Upper lobe of left lung (tissue), 6 donors: ENCODE data around the gene RNF41. TPM values are rescaled to one million over a fixed set of nuclear protein-coding genes. Genes with fewer than 3 reads are reported as not detected.

Experiments used
- ATAC-seq, 2 donors: fragments of 200-7000 bp; cut with Tn5 transposase; one replicate each; pipeline ENCODE4 v1.9.1; 2022; ENCODE audit warnings: mild to moderate bottlenecking in 2 of 2, moderate library complexity in 2 of 2; ENCODE audit not compliant: low FRiP score in 2 of 2
- DNase-seq, 2 donors: peaks; one replicate each; pipeline ENCODE4 v3.0.0-alpha.2; 2019 to 2020
- H3K27ac ChIP-seq, 4 donors: fragments of 200-600 bp; sonication (generic); one replicate each; pipeline ENCODE4 v1.5.1; 2016 to 2019
- H3K27me3 ChIP-seq, 4 donors: fragments of 200-600 bp; sonication (generic); one replicate each; pipeline ENCODE4 v1.5.1; 2017 to 2019
- H3K36me3 ChIP-seq, 4 donors: fragments of 200-600 bp; sonication (generic); one replicate each; pipeline ENCODE4 v1.5.1; 2016 to 2019
- H3K4me1 ChIP-seq, 4 donors: fragments of 200-600 bp; sonication (generic); one replicate each; pipeline ENCODE4 v1.5.1; 2018 to 2019
- H3K4me3 ChIP-seq, 4 donors: fragments of 200-600 bp; sonication (generic); one replicate each; pipeline ENCODE4 v1.5.1; 2017 to 2019; ENCODE audit warnings: mild to moderate bottlenecking in 2 of 4, moderate library complexity in 1 of 4
- H3K9me3 ChIP-seq, 4 donors: fragments of 200-600 bp; sonication (generic); one replicate each; pipeline ENCODE4 v1.5.1; 2018 to 2019
- EP300 ChIP-seq, 4 donors: sonication (generic); formaldehyde crosslinking; IDR thresholded peaks; one replicate each; pipeline ENCODE4 v1.5.1; 2017; ENCODE audit warnings: antibody characterized with exemption in 4 of 4, control low read depth in 2 of 4
- POLR2A ChIP-seq, 4 donors: fragments of 450-650 bp; IDR thresholded peaks; one replicate each; pipeline ENCODE4 v1.5.1; 2016 to 2017; ENCODE audit warnings: antibody characterized with exemption in 4 of 4, mild to moderate bottlenecking in 2 of 4
- POLR2AphosphoS5 ChIP-seq, 2 donors: sonication (generic); formaldehyde crosslinking; IDR thresholded peaks; one replicate each; pipeline ENCODE4 v1.5.1; 2017; ENCODE audit warnings: antibody characterized with exemption in 2 of 2
- WGBS, 2 donors: methylation state at CpG; one replicate each; pipeline ENCODE4 v1.1.5; 2017 to 2018; 5-methylcytosine and 5-hydroxymethylcytosine counted together
- total RNA-seq, 6 donors: library from RNA; depleted of rRNA in 4 of 6; stranded (reverse); fragments of >200 nt in 4 of 6; gene quantifications; one replicate each; pipeline versions ENCODE4 v1.1.0 to v1.2.1, GENCODE V29; 2016 to 2021
- TF ChIP-seq, protein P1 (sequence below), 6 experiments: fragments of 450-650 bp in 4 of 6; fragments of 200-600 bp in 2 of 6; sonication (generic) in 2 of 6; IDR thresholded peaks; one replicate each; pipeline ENCODE4 v1.5.1; 2016 to 2019; ENCODE audit warnings: antibody characterized with exemption in 6 of 6
- donor health status: DM: no; HTN: no; CAD: no; lungs with moderate emphysema.
- donor health status: DM: no; HTN: yes; CAD: no; lungs with severe emphysema.

RNF41 gene
- total RNA-seq, 6 donors from 2014 or later: 38.8 to 94.3 (median 62.1) TPM

DNA sequence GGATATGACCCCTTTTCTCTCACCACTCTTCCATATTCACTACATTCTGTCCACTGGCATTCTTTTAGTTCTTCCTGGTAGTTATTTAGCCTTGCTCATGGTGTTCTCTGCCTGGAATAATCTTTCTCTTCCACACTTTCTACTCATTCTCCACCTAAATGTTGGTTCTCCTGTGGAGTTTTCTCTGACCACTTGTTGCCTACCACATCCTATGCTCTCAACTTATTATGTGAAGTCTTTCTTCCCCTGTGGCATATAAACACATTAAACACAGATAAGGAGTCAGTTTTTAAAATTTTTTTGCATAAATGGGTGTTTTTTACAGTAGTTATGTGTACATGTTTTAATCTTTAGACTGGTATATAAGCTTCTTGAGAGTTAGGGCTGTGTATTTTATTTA lies 29.1 kb downstream of the RNF41 start:
- Histone ChIP-seq H3K36me3 (no peaks in the 10 kb centered on the region), H3K9me3 (no peaks in the 10 kb centered on the region), H3K27me3 (no peaks in the 10 kb centered on the region), H3K4me3 (no peak overlapping the region), H3K4me1 (peaks cover 12 to 22% (median 19%) of the 10 kb centered on the region in 4 donors), H3K27ac (no peak overlapping the region)
- TF ChIP-seq, protein P1, sequence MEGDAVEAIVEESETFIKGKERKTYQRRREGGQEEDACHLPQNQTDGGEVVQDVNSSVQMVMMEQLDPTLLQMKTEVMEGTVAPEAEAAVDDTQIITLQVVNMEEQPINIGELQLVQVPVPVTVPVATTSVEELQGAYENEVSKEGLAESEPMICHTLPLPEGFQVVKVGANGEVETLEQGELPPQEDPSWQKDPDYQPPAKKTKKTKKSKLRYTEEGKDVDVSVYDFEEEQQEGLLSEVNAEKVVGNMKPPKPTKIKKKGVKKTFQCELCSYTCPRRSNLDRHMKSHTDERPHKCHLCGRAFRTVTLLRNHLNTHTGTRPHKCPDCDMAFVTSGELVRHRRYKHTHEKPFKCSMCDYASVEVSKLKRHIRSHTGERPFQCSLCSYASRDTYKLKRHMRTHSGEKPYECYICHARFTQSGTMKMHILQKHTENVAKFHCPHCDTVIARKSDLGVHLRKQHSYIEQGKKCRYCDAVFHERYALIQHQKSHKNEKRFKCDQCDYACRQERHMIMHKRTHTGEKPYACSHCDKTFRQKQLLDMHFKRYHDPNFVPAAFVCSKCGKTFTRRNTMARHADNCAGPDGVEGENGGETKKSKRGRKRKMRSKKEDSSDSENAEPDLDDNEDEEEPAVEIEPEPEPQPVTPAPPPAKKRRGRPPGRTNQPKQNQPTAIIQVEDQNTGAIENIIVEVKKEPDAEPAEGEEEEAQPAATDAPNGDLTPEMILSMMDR (IDR thresholded peaks at IDR 0.05): no peak
- no peak for TF ChIP-seq EP300 (IDR thresholded peaks at IDR 0.05)
- no peak for TF ChIP-seq POLR2A (IDR thresholded peaks at IDR 0.05)
- no peak for TF ChIP-seq POLR2AphosphoS5 (IDR thresholded peaks at IDR 0.05)
- ATAC-seq: no peak
- no peak for DNase-seq

DNA sequence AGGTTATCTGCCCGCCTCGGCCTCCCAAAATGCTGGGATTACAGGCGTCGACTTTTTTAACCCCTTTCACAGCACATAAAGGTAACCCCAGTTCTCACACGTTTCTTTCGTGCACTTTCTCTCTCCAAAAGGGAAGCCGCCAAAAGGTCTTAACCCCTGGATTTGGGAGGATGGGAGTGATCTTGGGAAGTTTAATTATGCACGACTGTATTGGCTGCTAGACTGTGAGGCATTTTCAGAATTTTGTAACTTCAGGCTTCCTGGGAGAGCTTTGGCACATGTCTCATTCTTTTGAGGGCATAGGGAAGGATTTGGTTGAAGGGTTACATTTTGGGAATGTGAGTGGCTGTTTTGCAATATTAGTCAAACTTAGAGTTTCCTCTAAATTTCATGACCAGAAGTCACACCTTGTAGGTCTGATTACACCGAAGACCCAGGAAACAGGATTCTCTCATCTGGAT lies 31.0 kb downstream of the RNF41 start:
- H3K27me3 ChIP-seq: no peaks in the 10 kb centered on the region
- no peak for ATAC-seq
- peak overlapping the region; percentile 90 to 97 (median 92) for H3K27ac ChIP-seq

DNA sequence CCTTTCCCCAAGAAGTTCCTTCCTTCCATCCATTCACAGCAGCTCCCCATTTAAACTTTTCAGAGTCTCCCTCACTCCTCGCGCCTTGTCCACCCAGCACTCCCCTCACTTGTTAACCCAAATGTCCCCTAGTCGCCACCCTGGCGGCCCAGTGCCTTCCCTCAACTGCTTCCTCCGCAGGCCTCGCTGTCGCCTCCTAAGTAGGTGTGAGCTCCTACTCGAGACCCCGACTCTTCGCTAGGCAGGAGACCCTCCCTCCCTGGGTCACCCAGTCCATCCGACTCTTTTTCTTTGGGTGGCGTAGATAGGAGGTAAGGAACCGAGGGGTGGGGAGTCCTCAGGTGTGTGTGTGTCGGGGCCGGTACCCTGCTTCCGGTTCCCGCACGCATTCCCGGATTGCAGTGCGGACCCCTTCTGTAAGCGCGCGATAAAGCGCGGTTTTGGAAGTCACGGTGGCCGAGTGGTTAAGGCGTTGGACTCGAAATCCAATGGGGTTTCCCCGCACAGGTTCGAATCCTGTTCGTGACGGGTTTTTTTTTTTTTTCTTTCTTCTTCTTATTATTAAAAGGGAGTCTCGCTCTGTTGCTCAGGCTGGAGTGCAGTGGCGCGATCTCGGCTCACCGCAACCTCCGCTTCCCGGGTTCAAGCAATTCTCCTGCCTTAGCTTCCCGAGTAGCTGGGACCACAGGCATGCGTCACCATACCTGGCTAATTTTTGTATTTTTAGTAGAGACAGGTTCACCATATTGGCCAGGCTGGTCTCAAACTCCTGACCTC lies 31.6 kb downstream of the RNF41 start:
- DNase-seq (peak; percentile 85 to 90), ATAC-seq (peak; percentile 78 to 89)
- 2% methylated on average over 35 to 42 of the region's 42 CpGs for WGBS, 2 donors
- H3K27me3 ChIP-seq: no peaks in the 10 kb centered on the region
- peak overlapping the region; percentile 90 to 97 (median 92) for H3K27ac ChIP-seq
- H3K9me3 ChIP-seq: no peaks in the 10 kb centered on the region
- peak overlapping the region; percentile 67 to 98 (median 94) for H3K4me3 ChIP-seq
- peaks cover 0 to 15% (median 11%) of the 10 kb centered on the region in 4 donors for H3K36me3 ChIP-seq
- H3K4me1 ChIP-seq: peaks cover 19 to 31% (median 24%) of the 10 kb centered on the region in 4 donors
- TF ChIP-seq, protein P1 (IDR thresholded peaks at IDR 0.05): no peak
- TF ChIP-seq POLR2AphosphoS5 (IDR thresholded peaks at IDR 0.05) (peak in 1 of 2 donors; percentile 49), EP300 (IDR thresholded peaks at IDR 0.05) (no peak), POLR2A (IDR thresholded peaks at IDR 0.05) (peak in 1 of 4 donors; percentile 42)

More for the DNA sequence above, 31.0 kb downstream of the RNF41 start:
- Histone ChIP-seq H3K36me3 (peaks cover 0 to 9% (median 5%) of the 10 kb centered on the region in 4 donors), H3K4me1 (peaks cover 19 to 31% (median 24%) of the 10 kb centered on the region in 4 donors), H3K9me3 (no peaks in the 10 kb centered on the region), H3K4me3 (peak overlapping the region in 3 of 4 donors; percentile 91 to 98 (median 97))
- 25 to 29% methylated on average over 9 of the region's 9 CpGs for WGBS, 2 donors
- TF ChIP-seq POLR2AphosphoS5 (IDR thresholded peaks at IDR 0.05) (no peak), POLR2A (IDR thresholded peaks at IDR 0.05) (no peak), EP300 (IDR thresholded peaks at IDR 0.05) (no peak)
- TF ChIP-seq, protein P1 (IDR thresholded peaks at IDR 0.05): no peak
- no peak for DNase-seq

DNA sequence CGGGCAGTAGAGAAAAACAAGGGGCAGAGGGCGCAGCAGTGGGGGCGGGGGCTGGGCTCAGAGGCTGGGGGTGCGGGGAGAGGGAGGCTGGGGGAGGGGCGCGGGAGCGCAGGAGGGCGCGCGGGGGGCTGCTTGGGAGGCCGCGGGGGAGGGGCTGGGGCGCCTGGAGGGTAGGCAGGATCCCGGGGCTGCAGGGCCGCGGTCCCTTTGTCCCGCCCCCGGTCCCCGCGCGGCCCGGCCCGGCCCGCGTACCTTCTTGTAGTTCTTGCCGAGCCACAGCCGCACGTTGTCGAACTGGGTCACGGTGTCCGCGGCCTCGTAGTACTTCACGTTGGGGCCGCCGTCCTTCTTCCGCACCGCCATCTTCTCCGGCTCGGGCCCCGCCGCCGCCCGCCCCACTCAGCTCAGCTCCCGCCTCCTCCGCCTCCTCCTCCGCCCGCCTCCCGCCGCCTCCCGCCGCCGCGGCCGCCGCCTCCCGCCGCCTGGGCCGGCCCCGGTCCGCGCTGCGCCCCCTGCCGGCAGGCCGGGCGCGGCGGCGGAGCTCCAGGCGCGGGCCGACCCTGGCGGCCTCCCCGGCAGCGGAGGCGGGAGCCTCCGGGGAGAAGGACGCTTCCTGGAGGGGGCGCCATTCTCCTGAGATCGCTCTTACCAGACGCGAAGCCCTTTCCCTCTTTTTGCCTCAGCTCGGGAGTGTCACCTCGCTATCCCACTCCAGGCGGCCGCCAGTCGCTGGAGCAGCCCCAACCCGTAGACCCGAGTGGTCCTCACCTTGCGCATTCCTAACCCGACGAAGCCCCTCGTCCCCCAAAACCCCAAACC lies 32.4 kb downstream of the RNF41 start, which contains the start of gene SMARCC2:
Gene SMARCC2, minus strand, starts transcription at position 385 of the 819 bp plus-strand sequence. Its CDS starts 22 bp downstream, at position 363.
- Histone ChIP-seq H3K36me3 (peaks cover 6 to 23% (median 19%) of the 10 kb centered on the region in 4 donors), H3K4me3 (peak within 1 kb of the TSS; percentile 86 to 98 (median 94)), H3K27ac (peak within 1 kb of the TSS; percentile 90 to 97 (median 92)), H3K4me1 (peaks cover 19 to 31% (median 24%) of the 10 kb centered on the region in 4 donors), H3K27me3 (no peaks in the 10 kb centered on the region), H3K9me3 (no peaks in the 10 kb centered on the region)
- TF ChIP-seq EP300 (IDR thresholded peaks at IDR 0.05) (no peak), POLR2A (IDR thresholded peaks at IDR 0.05) (peak in 2 of 4 donors; percentile 21 to 66), POLR2AphosphoS5 (IDR thresholded peaks at IDR 0.05) (peak; percentile 14 to 25)
- TF ChIP-seq, protein P1 (IDR thresholded peaks at IDR 0.05): peak; percentile 88 to 96 (median 95)
- WGBS, 2 donors: 1% methylated on average over 17 to 43 of the region's 93 CpGs
- peak; percentile 93 to 97 for DNase-seq
- peak; percentile 94 for ATAC-seq
